Activated T-cell treated with anti-CD3 and anti-CD28 coated beads, Interleukin-2, amount 50 U/mL, for 72 hours (primary cell): ENCODE data around the gene TMEM255B. TPM values are rescaled to one million over a fixed set of nuclear protein-coding genes. Genes with fewer than 3 reads are reported as not detected.
"Not testable (repeated sequence)": the region's sequence is repeated elsewhere in the genome, so short reads cannot be mapped to it uniquely, and the experiment has no call there.

Experiments
- ATAC-seq, 2 donors: fragments of 150-1000 bp; cut with Tn5 transposase; replicated peaks in 1 of 2; 2 replicates each; pipeline ENCODE4 v1.10.0; 2021; ENCODE audit warnings: moderate library complexity in 2 of 2, mild to moderate bottlenecking in 1 of 2
- DNase-seq, 2 donors: peaks; one replicate each; pipeline ENCODE4 v3.0.0; 2021 to 2022; ENCODE audit warnings: mixed read lengths in 1 of 2
- H3K27ac Mint-ChIP-seq: one replicate; pipeline ENCODE4 v1.8.0; 2022; ENCODE audit warnings: mild to moderate bottlenecking, moderate library complexity, mixed read lengths
- H3K27me3 Mint-ChIP-seq: one replicate; pipeline ENCODE4 v1.8.0; 2022; ENCODE audit warnings: low read depth, mixed read lengths
- H3K36me3 Mint-ChIP-seq, 2 donors: one replicate each; pipeline ENCODE4 v1.8.0; 2022; ENCODE audit warnings: mixed read lengths in 2 of 2, mild to moderate bottlenecking in 1 of 2; ENCODE audit not compliant: insufficient read depth in 2 of 2
- H3K4me1 Mint-ChIP-seq: one replicate; pipeline ENCODE4 v1.8.0; 2022; ENCODE audit warnings: low read depth, mixed read lengths
- H3K4me3 Mint-ChIP-seq, 2 donors: one replicate each; pipeline ENCODE4 v1.8.0; 2022; ENCODE audit warnings: mild to moderate bottlenecking in 2 of 2, mixed read lengths in 2 of 2, moderate library complexity in 2 of 2
- H3K9me3 Mint-ChIP-seq, 2 donors: one replicate each; pipeline ENCODE4 v1.8.0; 2022; ENCODE audit warnings: mixed read lengths in 2 of 2
- total RNA-seq, 2 donors: library from RNA; stranded (reverse); gene quantifications; one replicate each; pipeline ENCODE4 v1.2.3, GENCODE V29; 2022

The TMEM255B gene
- total RNA-seq, 2 donors from 2014 or later: 1.2 TPM

DNA sequence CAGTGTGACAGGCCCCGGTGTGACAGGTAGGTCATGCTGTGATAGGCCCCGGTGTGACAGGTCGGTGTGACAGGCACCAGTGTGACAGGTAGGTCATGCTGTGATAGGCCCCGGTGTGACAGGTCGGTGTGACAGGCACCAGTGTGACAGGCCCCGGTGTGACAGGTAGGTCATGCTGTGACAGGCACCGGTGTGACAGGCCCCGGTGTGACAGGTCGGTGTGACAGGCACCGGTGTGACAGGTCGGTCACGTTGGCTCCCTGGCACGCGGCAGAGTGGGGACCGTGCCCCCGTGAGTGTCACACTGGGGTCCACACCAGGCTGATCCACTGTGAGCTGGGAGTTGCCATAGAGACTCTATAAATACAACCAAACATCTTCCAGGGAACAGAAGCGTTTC lies 75.0 kb downstream of the TMEM255B start:
- not testable (repeated sequence) for H3K27ac Mint-ChIP-seq

DNA sequence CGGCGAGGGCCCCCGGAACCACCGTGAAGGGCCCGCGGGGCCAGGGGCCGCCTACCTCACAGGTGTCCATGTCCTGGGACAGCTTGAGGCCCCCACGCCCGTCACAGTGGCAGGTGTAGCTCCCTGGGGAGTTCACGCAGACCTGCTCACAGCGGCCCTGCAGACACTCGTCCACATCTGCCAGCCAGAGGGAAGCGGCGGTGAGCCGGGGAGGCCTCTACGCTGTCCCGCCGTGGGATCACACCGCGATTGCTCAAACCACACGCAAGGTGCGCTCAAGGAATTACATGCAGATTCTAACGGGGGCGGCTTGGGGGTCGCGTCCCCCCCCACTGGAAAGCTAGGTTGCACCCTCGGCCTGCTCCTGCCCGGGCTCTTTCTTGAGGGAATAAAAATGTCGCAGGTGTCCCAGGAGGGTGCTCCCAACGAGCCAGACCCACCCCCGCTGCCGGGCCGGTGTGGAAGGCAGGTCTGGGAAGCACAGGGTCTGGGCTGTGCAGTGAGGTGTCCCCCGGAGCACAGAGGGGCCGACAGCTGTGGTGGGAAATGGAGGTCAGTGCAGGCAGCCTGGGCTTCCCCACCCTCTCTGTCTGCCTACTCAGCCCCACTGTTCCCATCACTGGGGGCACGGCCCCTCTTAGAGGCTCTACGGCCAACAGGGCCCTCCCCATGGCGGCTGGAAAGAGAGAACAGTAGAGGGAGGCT lies 75.6 kb downstream of the TMEM255B start:
- Mint-ChIP-seq H3K4me3 (no peak overlapping the region), H3K36me3 (no peaks in the 10 kb centered on the region)

More for the DNA sequence above, 75.0 kb downstream of the TMEM255B start:
- H3K36me3 Mint-ChIP-seq, H3K9me3 Mint-ChIP-seq, H3K4me3 Mint-ChIP-seq, H3K27me3 Mint-ChIP-seq, DNase-seq, ATAC-seq: not testable (repeated sequence)
- peaks cover 11% of the 10 kb centered on the region for H3K4me1 Mint-ChIP-seq

DNA sequence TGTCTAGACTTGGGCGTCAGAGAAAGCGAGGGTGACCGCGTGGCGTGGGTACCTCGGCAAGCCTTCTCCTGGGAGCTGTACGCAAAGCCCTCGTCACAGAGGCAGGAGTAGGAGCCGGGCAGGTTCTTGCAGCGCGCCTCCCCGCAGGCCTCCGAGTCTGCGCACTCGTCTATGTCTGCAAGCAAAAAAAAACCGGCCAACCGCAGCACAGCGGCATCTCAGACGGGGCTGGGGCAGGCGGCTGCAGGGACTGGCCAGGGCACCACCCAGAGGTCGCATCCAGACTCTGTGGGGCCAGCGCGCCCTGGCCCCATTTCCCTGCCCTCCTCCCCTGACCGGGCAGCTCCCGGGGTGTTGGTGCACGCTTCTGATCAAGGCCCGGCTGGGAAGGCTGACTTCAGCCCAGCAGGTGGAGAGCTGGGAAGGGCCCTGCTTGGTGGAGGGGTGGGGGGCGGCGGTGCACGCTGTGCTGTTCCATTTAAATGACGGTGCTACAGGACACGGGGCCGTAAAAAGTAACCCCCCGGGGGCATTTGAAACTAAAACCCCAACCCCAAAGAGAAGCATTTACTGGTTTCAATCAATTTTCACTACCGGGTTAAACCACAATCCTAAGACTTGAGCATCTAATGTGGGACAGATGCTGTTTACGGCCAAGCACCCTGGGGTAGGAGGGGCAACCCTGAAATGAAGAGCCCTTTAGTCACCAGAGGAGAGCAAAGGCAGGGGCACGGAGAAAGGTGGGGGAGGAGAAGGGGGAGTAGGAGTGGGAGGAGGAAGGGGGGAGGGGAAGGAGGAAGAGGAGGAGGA lies 76.6 kb downstream of the TMEM255B start:
- ATAC-seq (no peak), DNase-seq (no peak)
- no peaks in the 10 kb centered on the region for H3K27me3 Mint-ChIP-seq
- no peak overlapping the region for H3K27ac Mint-ChIP-seq
- H3K4me3 Mint-ChIP-seq: no peak overlapping the region
- peaks cover 11% of the 10 kb centered on the region for H3K4me1 Mint-ChIP-seq
- H3K9me3 Mint-ChIP-seq: no peaks in the 10 kb centered on the region
- H3K36me3 Mint-ChIP-seq: no peaks in the 10 kb centered on the region

More for the DNA sequence above, 75.6 kb downstream of the TMEM255B start:
- no peak for DNase-seq
- Mint-ChIP-seq H3K4me1 (peaks cover 11% of the 10 kb centered on the region), H3K9me3 (no peaks in the 10 kb centered on the region), H3K27ac (no peak overlapping the region), H3K27me3 (no peaks in the 10 kb centered on the region)
- ATAC-seq: no peak

DNA sequence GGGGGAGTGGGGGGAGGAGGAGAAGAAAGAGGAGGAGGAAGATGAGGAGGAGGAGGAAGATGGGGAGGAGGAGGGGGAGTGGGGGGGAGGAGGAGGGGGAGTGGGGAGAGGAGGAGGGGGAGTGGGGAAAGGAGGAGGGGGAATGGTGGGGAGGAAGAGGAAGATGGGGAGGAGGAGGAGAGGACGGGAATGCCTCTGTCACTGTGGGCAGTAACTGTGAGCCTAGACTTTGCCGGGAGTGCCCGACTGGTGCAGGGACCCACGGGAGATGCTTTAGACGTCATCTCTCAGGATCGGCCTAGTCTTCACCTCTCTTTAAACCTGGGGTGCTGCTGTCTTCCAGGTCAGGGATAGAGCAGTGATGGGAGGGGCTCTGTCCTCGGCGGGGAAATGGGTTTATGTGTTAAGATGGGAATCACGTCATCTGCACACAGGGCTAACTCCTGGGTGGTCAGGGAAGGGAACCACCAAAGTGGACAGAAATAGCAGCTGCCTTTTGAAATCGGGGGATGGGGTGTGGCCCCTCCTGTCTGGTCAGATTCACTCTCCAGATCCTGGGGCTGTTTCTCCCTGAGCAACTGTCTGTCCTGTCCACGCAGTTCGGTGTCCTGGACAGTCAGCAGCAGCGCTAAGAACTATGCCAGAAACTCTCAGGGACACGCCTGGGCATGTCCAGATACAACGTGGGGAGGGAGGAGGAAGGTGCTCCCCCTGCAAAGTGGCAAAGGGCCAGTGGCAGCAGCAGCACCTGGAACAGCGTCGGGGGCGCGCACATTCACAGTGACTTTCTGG lies 77.9 kb downstream of the TMEM255B start:
- DNase-seq: no peak
- Mint-ChIP-seq H3K27me3 (no peaks in the 10 kb centered on the region), H3K4me1 (peaks cover 13% of the 10 kb centered on the region), H3K27ac (peak overlapping the region; percentile 24), H3K9me3 (peaks cover 2% of the 10 kb centered on the region in 2 donors), H3K36me3 (peaks cover 0 to 3% of the 10 kb centered on the region in 2 donors), H3K4me3 (no peak overlapping the region)
- peak; percentile 25 to 31 for ATAC-seq

DNA sequence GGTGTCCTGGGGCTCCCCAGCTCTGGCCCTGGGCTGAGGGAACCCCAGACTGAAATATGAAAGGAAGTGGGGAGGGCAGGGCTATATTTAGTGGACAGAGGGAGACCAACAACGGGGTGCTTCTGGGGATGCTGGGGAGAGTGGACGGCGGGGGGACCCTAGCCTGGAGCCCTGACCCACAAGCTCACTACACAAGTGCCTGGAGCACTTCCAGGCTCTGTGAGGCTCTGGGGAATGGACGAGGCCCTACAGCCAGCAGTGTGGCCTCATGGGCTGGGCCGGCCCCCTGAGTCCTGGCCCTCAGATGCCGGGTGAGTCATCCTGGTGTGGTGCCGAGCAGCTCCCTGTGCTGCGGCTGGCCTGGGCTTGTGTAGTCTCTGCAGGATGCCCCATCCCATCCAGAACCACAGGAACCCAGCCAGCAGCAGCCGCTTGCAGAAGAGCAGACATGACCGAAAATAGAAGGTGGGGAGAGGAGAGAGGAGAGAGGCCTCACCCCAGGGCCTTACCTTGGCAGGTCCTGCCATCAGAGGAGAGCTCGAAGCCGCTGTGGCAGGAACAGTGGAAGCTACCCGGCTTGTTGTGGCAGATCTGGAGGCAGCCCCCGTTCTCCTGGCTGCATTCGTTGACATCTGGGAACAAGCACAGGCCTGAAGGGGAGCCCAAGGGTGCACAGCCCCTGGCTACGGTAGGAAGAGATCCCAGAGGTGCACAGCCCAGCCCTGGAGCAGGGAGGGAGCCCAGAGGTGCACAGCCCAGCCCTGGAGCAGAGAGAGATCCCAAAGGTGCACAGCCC lies 78.7 kb downstream of the TMEM255B start:
- Mint-ChIP-seq H3K27me3 (no peaks in the 10 kb centered on the region), H3K27ac (no peak overlapping the region)
- peak in 1 of 2 donors; percentile 19 for ATAC-seq

DNA sequence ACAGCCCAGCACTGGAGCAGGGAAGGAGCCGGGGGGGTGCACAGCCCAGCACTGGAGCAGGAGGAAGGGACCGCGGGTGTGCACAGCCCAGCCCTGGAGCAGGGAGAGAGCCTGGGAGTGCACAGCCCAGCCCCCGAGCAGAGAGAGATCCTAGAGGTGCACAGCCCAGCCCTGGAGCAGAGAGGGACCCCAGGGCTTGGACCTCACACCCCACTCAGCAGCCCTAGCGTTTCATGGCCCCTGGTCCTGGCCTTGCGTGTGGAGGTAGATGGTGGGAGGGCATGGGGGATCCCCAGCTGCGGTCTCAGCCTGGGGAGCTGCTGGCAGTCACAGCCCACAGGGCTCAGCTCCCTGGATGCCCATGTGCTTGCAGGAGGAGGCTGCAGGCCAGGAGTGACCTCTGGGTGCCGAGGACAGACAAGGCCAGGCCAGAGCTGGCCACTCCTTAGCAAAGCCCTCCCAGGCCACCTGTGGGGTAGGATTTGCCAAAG lies 79.7 kb downstream of the TMEM255B start:
- Mint-ChIP-seq H3K27ac (no peak overlapping the region), H3K4me1 (peaks cover 17% of the 10 kb centered on the region), H3K4me3 (no peak overlapping the region), H3K27me3 (peaks cover 1% of the 10 kb centered on the region), H3K36me3 (peaks cover 0 to 5% of the 10 kb centered on the region in 2 donors), H3K9me3 (peaks cover 3% of the 10 kb centered on the region in 2 donors)
- DNase-seq (no peak), ATAC-seq (no peak)

More for the DNA sequence above, 78.7 kb downstream of the TMEM255B start:
- H3K4me1 Mint-ChIP-seq: peaks cover 17% of the 10 kb centered on the region
- no peak for DNase-seq
- H3K4me3 Mint-ChIP-seq: no peak overlapping the region
- H3K9me3 Mint-ChIP-seq: peaks cover 3% of the 10 kb centered on the region in 2 donors
- H3K36me3 Mint-ChIP-seq: peaks cover 0 to 5% of the 10 kb centered on the region in 2 donors

DNA sequence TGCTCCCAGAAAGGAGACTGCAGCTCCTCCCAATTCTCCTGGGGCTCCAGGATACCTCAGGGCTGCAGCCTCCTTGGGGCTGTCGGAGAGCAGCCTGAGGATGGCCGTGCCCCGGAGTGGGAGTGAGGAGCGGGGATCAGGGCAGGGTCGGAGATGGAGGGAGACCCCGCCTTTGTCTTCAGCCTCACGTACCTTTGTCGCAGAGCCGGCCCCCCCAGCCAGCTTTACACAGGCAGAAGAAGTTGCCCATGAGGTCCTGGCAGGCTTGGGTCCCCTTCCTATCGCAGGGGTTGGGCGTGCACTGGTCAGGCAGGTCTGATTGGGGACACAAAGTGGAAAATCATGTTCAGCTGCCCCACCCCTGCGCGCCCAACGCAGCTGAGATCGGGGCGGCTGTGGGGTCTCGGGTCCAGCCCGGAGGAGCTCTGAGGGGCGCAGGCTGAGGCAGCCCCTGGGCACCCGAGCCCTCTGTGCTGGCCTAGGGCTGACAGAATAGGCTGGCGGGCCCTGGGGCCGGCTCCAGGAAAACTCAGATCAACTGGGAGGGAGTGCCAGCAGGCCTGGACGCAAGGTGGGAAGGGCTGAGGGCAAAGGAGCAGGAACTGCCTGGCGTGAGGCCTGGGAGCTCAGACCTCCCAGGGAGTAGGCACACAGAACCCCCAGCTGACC lies 80.6 kb downstream of the TMEM255B start:
- peaks cover 3% of the 10 kb centered on the region in 2 donors for H3K9me3 Mint-ChIP-seq
- H3K4me1 Mint-ChIP-seq: peaks cover 19% of the 10 kb centered on the region
- DNase-seq: no peak
- no peak overlapping the region for H3K27ac Mint-ChIP-seq
- peaks cover 11% of the 10 kb centered on the region for H3K27me3 Mint-ChIP-seq
- peaks cover 0 to 5% of the 10 kb centered on the region in 2 donors for H3K36me3 Mint-ChIP-seq
- no peak for ATAC-seq
- no peak overlapping the region for H3K4me3 Mint-ChIP-seq

DNA sequence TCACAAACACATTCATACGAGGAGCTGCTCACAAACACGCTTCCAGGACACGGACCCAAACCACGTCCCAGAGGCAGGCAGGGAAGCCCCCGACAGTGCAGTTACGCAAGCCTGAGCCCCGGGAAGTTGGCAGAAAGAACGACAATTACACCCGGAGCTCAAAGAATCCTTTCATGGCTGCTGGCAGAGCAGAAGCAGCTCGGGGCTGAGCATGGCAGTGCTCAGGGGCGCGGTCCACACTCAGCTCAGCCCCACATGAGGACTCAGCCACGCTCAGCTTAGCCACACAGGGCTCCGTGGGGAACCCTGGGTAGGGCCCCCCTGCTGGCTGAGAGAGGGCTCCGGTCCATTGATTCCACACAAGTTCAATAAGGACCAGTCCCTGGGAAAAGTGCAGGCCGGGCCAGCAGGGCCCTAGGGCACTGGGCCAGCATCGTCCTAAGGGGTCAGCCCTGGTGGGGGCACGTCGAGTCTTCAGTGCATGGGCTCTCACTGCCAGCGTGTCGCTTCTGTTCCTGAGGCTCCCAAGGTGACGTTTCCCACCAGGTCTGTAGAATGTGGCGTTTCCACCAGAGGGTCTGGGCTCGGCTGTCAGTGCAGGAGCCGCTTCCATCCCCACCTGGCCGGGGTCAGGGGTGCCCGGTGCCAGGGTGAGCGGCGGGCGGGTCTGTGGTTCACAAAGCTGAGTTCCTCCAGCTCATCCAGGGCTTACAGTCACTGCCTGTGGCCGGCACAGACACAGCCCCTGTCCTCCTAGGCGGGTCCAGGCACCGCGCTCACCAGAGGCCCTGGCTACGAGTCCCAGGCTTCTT lies 81.7 kb downstream of the TMEM255B start:
- H3K27me3 Mint-ChIP-seq: peaks cover 12% of the 10 kb centered on the region
- H3K9me3 Mint-ChIP-seq: peaks cover 3% of the 10 kb centered on the region in 2 donors
- H3K4me3 Mint-ChIP-seq: no peak overlapping the region
- no peak for DNase-seq
- H3K36me3 Mint-ChIP-seq: peaks cover 0 to 5% of the 10 kb centered on the region in 2 donors
- H3K27ac Mint-ChIP-seq: no peak overlapping the region
- H3K4me1 Mint-ChIP-seq: peaks cover 30% of the 10 kb centered on the region
- no peak for ATAC-seq

DNA sequence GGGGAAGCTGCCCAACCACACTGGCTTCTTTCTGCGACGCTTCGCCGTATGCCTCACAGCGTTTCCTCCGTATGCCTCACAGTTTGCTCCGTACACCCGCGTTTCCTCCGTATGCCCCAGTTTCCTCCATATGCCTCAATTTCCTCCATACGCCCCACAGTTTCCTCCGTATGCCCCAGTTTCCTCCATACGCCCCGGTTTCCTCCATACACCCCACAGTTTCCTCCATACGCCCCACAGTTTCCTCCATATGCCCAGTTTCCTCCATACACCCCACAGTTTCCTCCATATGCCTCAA lies 82.3 kb downstream of the TMEM255B start:
- Mint-ChIP-seq H3K27me3 (peaks cover 12% of the 10 kb centered on the region), H3K4me1 (peaks cover 36% of the 10 kb centered on the region), H3K36me3 (peaks cover 0 to 5% of the 10 kb centered on the region in 2 donors), H3K27ac (no peak overlapping the region), H3K9me3 (peaks cover 3% of the 10 kb centered on the region in 2 donors), H3K4me3 (no peak overlapping the region)
- DNase-seq (no peak), ATAC-seq (no peak)

DNA sequence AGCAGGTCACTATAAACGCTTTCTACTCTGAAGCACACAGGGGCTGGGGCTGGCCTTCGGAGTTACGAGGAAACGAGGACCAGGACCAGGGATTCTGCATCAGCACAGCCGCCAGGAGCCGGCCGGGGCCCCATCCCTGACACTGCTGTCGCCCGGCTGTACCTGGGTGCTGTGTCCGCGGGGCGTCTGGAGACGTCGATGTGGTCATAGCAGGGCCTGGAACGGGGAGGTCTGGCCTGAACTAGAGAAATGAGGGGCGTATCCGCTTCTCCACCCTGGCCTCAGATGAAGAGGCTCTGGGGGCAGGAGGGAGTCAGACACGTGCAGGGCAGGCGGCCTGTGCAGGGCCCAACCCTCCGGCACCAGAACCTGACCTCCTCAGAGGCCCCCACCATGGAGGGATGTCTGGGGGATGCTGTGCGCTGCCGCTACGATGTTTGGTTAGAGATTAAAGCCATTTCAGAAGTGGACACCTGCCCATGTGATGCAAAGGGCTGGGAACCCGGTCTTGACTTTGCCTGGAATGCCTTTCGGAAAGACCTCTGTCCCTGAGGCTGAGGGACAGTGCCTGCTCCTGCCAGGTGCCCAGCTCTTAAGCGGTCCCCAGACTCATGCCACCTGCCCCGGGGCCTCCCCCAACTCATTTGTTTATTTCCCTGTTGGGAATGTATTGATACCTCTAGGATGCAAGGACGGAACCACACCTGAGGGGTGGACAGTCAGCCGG lies 83.5 kb downstream of the TMEM255B start:
- ATAC-seq: no peak
- Mint-ChIP-seq H3K36me3 (peaks cover 0 to 5% of the 10 kb centered on the region in 2 donors), H3K9me3 (peaks cover 3% of the 10 kb centered on the region in 2 donors), H3K27me3 (peaks cover 12% of the 10 kb centered on the region), H3K4me1 (peaks cover 29% of the 10 kb centered on the region), H3K27ac (no peak overlapping the region), H3K4me3 (no peak overlapping the region)
- DNase-seq: no peak
